ENCODE results near the gene FNTB.
"Not testable (repeated sequence)": the region's sequence is repeated elsewhere in the genome, so short reads cannot be mapped to it uniquely, and the experiment has no call there.

GRCh38 chr14:65087835-65088234, 101.1 kb downstream of the FNTB start:
- TF ChIP-seq SALL1 (CRISPR knock-in tag; IDR thresholded peaks at IDR 0.05); BHLHE40 (IDR thresholded peaks at IDR 0.05; ENCODE audit: low read length): not testable (repeated sequence)
